ENCODE data around the gene HTR1E. TPM values are rescaled to one million over a fixed set of nuclear protein-coding genes. Genes with fewer than 3 reads are reported as not detected.

HTR1E gene
- total RNA-seq, 1 experiment from 2014 or later, result not detected

GRCh38 chr6:87045521-87046075 lies 108.3 kb downstream of the HTR1E start:
- no peaks in the 10 kb centered on the region for H3K9me3 ChIP-seq
- DNase-seq, result no peak
- no peaks in the 10 kb centered on the region for H3K36me3 ChIP-seq
- no peak overlapping the region for H3K4me3 ChIP-seq
- peaks cover 9% of the 10 kb centered on the region for H3K27me3 ChIP-seq

GRCh38 chr6:87049779-87050178 lies 112.5 kb downstream of the HTR1E start:
- no peak for DNase-seq
- H3K27me3 ChIP-seq, result peaks cover 12% of the 10 kb centered on the region
- no peaks in the 10 kb centered on the region for H3K9me3 ChIP-seq
- no peak overlapping the region for H3K4me3 ChIP-seq
- H3K36me3 ChIP-seq, result no peaks in the 10 kb centered on the region

- Histone ChIP-seq H3K9me3 (no peaks in the 10 kb centered on the region), H3K36me3 (no peaks in the 10 kb centered on the region), H3K27me3 (peaks cover 9% of the 10 kb centered on the region), H3K4me3 (no peak overlapping the region)
- no peak for DNase-seq
Measured at GRCh38 chr6:87053312-87053711, 116.0 kb downstream of the HTR1E start.

- H3K36me3 ChIP-seq, result no peaks in the 10 kb centered on the region
- H3K27me3 ChIP-seq, result peaks cover 7% of the 10 kb centered on the region
- no peak overlapping the region for H3K4me3 ChIP-seq
- no peaks in the 10 kb centered on the region for H3K9me3 ChIP-seq
- DNase-seq, result no peak
Measured at GRCh38 chr6:87054143-87054833, 117.0 kb downstream of the HTR1E start.

GRCh38 chr6:87059943-87060342 lies 122.6 kb downstream of the HTR1E start:
- no peak for DNase-seq
- Histone ChIP-seq H3K36me3 (no peaks in the 10 kb centered on the region), H3K27me3 (peaks cover 9% of the 10 kb centered on the region), H3K4me3 (no peak overlapping the region), H3K9me3 (no peaks in the 10 kb centered on the region)

GRCh38 chr6:87065117-87065516 lies 127.8 kb downstream of the HTR1E start:
- DNase-seq, result no peak
- no peak overlapping the region for H3K4me3 ChIP-seq
- no peaks in the 10 kb centered on the region for H3K36me3 ChIP-seq
- H3K27me3 ChIP-seq, result peaks cover 13% of the 10 kb centered on the region
- no peaks in the 10 kb centered on the region for H3K9me3 ChIP-seq

Other genes starting within 250 kb of the HTR1E start
- gene CGA, start 157.6 kb downstream of the HTR1E start, total RNA-seq (2014; rRNA removed; shearing (Covaris generic); ENCODE audit: low replicate concordance), result not detected in 2 replicates
- gene ZNF292, start 218.0 kb downstream of the HTR1E start, total RNA-seq (2014; rRNA removed; shearing (Covaris generic); ENCODE audit: low replicate concordance), result 4.0 and 19.9 TPM in 2 replicates